ENCODE data around the gene SLC39A10.
"Not testable (repeated sequence)": the region's sequence is repeated elsewhere in the genome, so short reads cannot be mapped to it uniquely, and the experiment has no call there.

SLC39A10 gene

GRCh38 chr2:195644708-195645107 lies 12.3 kb upstream of the SLC39A10 start:
- DNase-seq (ENCODE audit: low read depth, low spot score), result not testable (repeated sequence)

- DNase-seq (ENCODE audit: low read depth, low spot score), result no peak
These were observed 11.6 kb upstream of the SLC39A10 start for GRCh38 chr2:195645413-195645812.

- DNase-seq (ENCODE audit: low read depth, low spot score), result no peak
These were observed 10.6 kb upstream of the SLC39A10 start for GRCh38 chr2:195646424-195646823.

GRCh38 chr2:195647302-195647701 lies 9.7 kb upstream of the SLC39A10 start:
- DNase-seq (ENCODE audit: low read depth, low spot score), result no peak

GRCh38 chr2:195648370-195648769 lies 8.7 kb upstream of the SLC39A10 start:
- DNase-seq (ENCODE audit: low read depth, low spot score), result not testable (repeated sequence)

- DNase-seq (ENCODE audit: low read depth, low spot score), result no peak
These were observed 8.2 kb upstream of the SLC39A10 start for GRCh38 chr2:195648787-195649186.

GRCh38 chr2:195649629-195650190 lies 7.3 kb upstream of the SLC39A10 start:
- DNase-seq (ENCODE audit: low read depth, low spot score), result no peak

- DNase-seq (ENCODE audit: low read depth, low spot score), result no peak
These were observed 6.0 kb upstream of the SLC39A10 start for GRCh38 chr2:195651046-195651445.

- DNase-seq (ENCODE audit: low read depth, low spot score), result no peak
These were observed 4.1 kb upstream of the SLC39A10 start for GRCh38 chr2:195652911-195653310.

- no peak for DNase-seq (ENCODE audit: low read depth, low spot score)
These were observed 716 bp upstream of the SLC39A10 start for GRCh38 chr2:195656161-195656858.

GRCh38 chr2:195657634-195658540 lies 861 bp downstream of the SLC39A10 start:
- peak; percentile 37 for DNase-seq (ENCODE audit: low read depth, low spot score)

- DNase-seq (ENCODE audit: low read depth, low spot score), result no peak
These were observed 1.5 kb downstream of the SLC39A10 start for GRCh38 chr2:195658541-195658890.

GRCh38 chr2:195659114-195659513 lies 2.1 kb downstream of the SLC39A10 start:
- no peak for DNase-seq (ENCODE audit: low read depth, low spot score)

- peak; percentile 57 for DNase-seq (ENCODE audit: low read depth, low spot score)
These were observed 3.2 kb downstream of the SLC39A10 start for GRCh38 chr2:195659982-195660890.

- DNase-seq (ENCODE audit: low read depth, low spot score), result no peak
These were observed 5.1 kb downstream of the SLC39A10 start for GRCh38 chr2:195662138-195662537.

GRCh38 chr2:195663007-195663406 lies 6.0 kb downstream of the SLC39A10 start:
- DNase-seq (ENCODE audit: low read depth, low spot score), result no peak

GRCh38 chr2:195664528-195664927 lies 7.5 kb downstream of the SLC39A10 start:
- DNase-seq (ENCODE audit: low read depth, low spot score), result no peak

- not testable (repeated sequence) for DNase-seq (ENCODE audit: low read depth, low spot score)
These were observed 8.1 kb downstream of the SLC39A10 start for GRCh38 chr2:195665153-195665552.

- DNase-seq (ENCODE audit: low read depth, low spot score), result no peak
These were observed 9.2 kb downstream of the SLC39A10 start for GRCh38 chr2:195666113-195666712.

GRCh38 chr2:195667974-195668373 lies 10.9 kb downstream of the SLC39A10 start:
- DNase-seq (ENCODE audit: low read depth, low spot score), result no peak

- DNase-seq (ENCODE audit: low read depth, low spot score), result no peak
These were observed 13.2 kb downstream of the SLC39A10 start for GRCh38 chr2:195670191-195670590.

Measured in activated naive CD8-positive, alpha-beta T cell treated with anti-CD3 and anti-CD28 coated beads, Interleukin-2, amount 50 U/mL, for 16 hours (primary cell).